ENCODE results near the gene CLK4.
A peak's percentile ranks its signal among the peaks of the same experiment; 100 is the strongest.

The CLK4 gene

DNA sequence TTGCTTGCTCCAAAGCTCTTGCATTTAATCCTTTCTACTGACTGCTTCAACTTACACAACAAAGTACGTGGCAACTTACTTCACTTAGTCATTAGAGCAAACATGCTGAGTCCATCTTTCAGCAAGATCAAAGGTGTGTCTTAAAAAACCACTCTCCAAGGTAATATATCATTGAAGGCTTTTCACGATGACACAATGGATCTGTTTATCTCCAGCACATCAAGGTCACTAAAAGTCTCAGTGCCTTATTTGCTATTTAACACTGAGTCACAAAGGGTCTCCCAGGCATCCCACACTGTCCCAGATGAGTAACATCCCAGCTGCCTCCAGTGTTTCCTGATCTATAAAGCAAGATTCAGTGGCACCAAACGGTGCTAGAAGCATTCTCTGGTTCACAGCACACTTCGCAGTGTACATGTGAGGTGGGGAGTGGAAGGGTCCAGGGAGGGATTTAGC is 3.7 kb upstream of the CLK4 start:
- H3K9ac ChIP-seq (ENCODE audit: low read depth, low read length): no peak overlapping the region
- no peaks in the 10 kb centered on the region for H3K9me3 ChIP-seq (ENCODE audit: control insufficient read depth, insufficient read depth, low read length)
- H3K36me3 ChIP-seq (ENCODE audit: control insufficient read depth, insufficient read depth, low read length): no peaks in the 10 kb centered on the region
- H3K27me3 ChIP-seq (ENCODE audit: control insufficient read depth, insufficient read depth, low read length): peaks cover 24% of the 10 kb centered on the region
- H3K4me3 ChIP-seq (ENCODE audit: low read depth, low read length): no peak overlapping the region
- no peaks in the 10 kb centered on the region for H3K4me1 ChIP-seq (ENCODE audit: control insufficient read depth, insufficient read depth, low read length)

DNA sequence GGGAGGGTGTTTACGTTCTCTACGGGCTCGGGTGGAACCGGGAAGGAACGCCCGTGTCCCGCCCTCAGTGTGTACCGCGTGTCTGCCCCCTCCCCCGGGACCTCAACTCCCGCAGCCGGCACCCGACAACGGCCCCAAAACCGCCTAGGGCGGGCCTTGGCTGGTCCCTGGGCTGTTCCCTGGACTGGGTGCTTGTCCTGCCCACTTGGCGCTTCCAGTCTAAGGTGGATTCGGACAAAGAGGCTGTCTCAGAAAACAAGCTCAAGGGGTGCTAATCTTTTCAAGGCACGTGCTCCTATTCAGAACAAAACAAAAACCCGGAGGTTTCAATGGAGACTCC is 379 bp upstream of the CLK4 start:
- Histone ChIP-seq H3K9ac (ENCODE audit: low read depth, low read length) (no peak overlapping the region), H3K4me1 (ENCODE audit: control insufficient read depth, insufficient read depth, low read length) (peaks cover 9% of the 10 kb centered on the region), H3K36me3 (ENCODE audit: control insufficient read depth, insufficient read depth, low read length) (no peaks in the 10 kb centered on the region), H3K9me3 (ENCODE audit: control insufficient read depth, insufficient read depth, low read length) (no peaks in the 10 kb centered on the region), H3K4me3 (ENCODE audit: low read depth, low read length) (peak overlapping the region; percentile 63), H3K27me3 (ENCODE audit: control insufficient read depth, insufficient read depth, low read length) (peaks cover 24% of the 10 kb centered on the region)

DNA sequence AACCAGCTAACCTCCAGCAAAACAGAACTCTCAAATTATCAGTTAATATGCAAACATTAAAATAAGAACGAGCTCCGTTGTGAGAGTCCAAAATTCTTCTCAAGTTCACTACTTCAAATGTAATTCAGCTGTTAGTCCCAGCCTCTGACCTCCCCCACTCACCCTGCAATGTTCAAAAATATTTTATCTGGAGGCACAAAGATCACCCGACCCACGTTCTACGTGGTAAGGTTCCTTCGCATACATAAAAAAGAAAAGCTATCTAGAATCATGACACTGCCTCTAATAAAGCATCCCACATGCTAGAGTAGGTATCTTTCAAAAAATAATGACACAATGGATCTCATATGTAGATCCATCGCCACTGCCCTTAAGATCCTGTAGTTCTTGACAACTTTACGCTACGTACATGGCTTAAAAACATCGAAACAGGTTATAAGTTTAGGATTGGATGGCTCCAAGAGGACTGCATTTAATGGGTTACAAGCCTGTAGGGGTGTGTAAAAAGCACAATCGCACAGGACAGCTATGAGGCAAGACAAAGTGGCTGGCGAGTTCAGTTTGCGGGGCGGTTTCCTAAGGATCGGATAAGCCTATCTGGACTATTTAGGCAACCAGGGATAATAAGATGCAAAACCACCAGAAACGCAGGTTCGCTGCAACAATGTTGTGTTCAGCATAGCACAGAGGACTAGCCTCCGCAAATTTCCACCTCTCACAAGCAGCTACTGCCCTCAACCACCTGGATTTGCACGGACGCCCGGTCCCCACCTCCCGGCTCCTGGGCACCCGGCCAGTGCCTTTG is 969 bp downstream of the CLK4 start:
- H3K4me1 ChIP-seq (ENCODE audit: control insufficient read depth, insufficient read depth, low read length): peaks cover 9% of the 10 kb centered on the region
- H3K9ac ChIP-seq (ENCODE audit: low read depth, low read length): peak overlapping the region; percentile 93
- H3K9me3 ChIP-seq (ENCODE audit: control insufficient read depth, insufficient read depth, low read length): no peaks in the 10 kb centered on the region
- H3K27me3 ChIP-seq (ENCODE audit: control insufficient read depth, insufficient read depth, low read length): peaks cover 21% of the 10 kb centered on the region
- H3K4me3 ChIP-seq (ENCODE audit: low read depth, low read length): peak overlapping the region; percentile 99
- no peaks in the 10 kb centered on the region for H3K36me3 ChIP-seq (ENCODE audit: control insufficient read depth, insufficient read depth, low read length)

DNA sequence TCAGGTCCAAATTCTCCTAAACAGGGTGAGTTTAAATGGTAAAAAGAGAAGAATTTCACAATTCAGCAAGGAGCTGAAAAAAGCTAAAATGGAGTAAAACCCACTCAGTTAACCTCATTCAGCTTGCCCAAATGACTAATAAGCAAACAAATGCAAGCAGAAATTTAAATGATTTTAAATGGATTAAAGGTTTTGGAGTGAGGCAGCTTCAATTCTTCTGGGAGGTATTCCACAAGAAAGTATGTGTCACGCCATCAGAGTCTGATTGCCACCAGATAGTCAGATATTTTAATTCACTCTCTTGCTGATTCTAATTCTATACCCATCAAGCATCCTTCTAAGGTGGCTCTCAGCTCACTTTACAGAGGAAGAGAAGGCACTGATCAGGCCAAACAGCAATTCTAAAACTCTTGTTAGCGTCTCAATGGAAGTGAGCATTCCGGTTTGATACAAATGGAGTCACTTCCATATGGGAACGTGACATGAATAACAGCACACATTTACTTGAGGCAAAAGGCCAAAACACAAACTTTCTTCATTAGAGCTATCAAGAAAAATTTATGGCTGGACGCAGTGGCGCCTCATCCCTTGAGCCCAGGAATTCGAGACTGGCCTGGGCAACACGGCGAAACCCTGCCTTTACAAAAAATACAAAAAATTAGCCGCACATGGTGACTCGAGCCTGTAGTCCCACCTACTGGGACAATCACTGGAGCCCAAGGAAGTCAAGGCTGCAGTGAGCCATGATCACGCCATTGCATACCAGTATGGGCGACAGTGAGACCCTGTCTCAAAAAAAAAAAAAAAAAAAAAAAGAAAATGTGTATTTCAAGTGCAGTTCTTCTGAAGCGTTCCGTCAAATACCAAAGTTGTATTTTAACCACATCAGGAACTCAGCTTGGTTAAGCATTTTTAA is 2.0 kb downstream of the CLK4 start:
- Histone ChIP-seq H3K4me3 (ENCODE audit: low read depth, low read length) (peak overlapping the region; percentile 99), H3K27me3 (ENCODE audit: control insufficient read depth, insufficient read depth, low read length) (peaks cover 16% of the 10 kb centered on the region), H3K9ac (ENCODE audit: low read depth, low read length) (peak overlapping the region; percentile 93), H3K36me3 (ENCODE audit: control insufficient read depth, insufficient read depth, low read length) (no peaks in the 10 kb centered on the region), H3K4me1 (ENCODE audit: control insufficient read depth, insufficient read depth, low read length) (peaks cover 13% of the 10 kb centered on the region), H3K9me3 (ENCODE audit: control insufficient read depth, insufficient read depth, low read length) (no peaks in the 10 kb centered on the region)

DNA sequence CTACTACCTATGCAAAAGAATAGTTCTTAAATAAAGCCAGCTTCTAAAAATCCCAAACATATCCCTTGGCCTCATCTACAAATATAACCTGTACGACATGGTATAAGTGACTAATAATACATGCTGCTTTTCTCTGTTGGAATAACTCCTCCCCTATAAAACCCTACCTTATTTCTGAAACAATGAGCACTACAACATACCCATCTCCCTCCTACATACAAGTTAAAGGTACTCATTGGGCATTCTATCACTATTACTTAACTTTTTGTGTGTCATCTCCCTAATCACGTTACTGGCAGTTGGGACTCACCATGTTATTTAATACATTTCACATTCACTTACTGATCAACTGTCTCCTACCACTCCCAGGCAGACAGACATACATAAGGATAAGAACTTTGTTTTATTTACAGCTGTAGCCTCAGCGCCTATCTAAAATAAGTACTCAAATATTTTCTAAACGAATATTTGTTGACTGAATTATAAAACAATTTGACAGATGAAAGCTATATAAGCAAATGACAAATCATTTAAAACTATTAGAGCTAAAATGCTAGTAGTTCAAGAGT is 4.1 kb downstream of the CLK4 start:
- H3K4me3 ChIP-seq (ENCODE audit: low read depth, low read length): no peak overlapping the region
- peaks cover 18% of the 10 kb centered on the region for H3K4me1 ChIP-seq (ENCODE audit: control insufficient read depth, insufficient read depth, low read length)
- no peaks in the 10 kb centered on the region for H3K9me3 ChIP-seq (ENCODE audit: control insufficient read depth, insufficient read depth, low read length)
- H3K9ac ChIP-seq (ENCODE audit: low read depth, low read length): no peak overlapping the region
- no peaks in the 10 kb centered on the region for H3K27me3 ChIP-seq (ENCODE audit: control insufficient read depth, insufficient read depth, low read length)
- no peaks in the 10 kb centered on the region for H3K36me3 ChIP-seq (ENCODE audit: control insufficient read depth, insufficient read depth, low read length)

DNA sequence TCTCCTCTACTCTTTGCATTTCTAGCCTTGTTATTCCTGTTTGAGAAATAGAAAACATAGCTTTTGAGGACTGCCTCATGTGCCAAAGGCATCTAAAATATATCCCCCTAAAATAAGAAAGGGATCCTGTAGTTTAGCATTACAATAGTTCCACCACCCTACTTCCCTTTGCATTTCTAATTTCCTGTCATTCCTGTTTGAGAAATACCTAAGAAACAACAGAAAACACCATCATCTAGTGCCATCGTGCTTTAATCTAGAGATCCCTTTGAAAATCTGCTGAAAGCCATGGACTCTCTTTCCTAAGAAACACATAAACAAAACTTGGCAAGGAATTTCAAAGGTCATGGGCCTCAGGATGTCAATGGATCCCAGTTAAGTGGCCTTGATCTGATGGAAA is 7.5 kb downstream of the CLK4 start:
- no peaks in the 10 kb centered on the region for H3K27me3 ChIP-seq (ENCODE audit: control insufficient read depth, insufficient read depth, low read length)
- no peaks in the 10 kb centered on the region for H3K36me3 ChIP-seq (ENCODE audit: control insufficient read depth, insufficient read depth, low read length)
- H3K9ac ChIP-seq (ENCODE audit: low read depth, low read length): no peak overlapping the region
- H3K4me3 ChIP-seq (ENCODE audit: low read depth, low read length): no peak overlapping the region
- H3K9me3 ChIP-seq (ENCODE audit: control insufficient read depth, insufficient read depth, low read length): no peaks in the 10 kb centered on the region
- H3K4me1 ChIP-seq (ENCODE audit: control insufficient read depth, insufficient read depth, low read length): peaks cover 9% of the 10 kb centered on the region

DNA sequence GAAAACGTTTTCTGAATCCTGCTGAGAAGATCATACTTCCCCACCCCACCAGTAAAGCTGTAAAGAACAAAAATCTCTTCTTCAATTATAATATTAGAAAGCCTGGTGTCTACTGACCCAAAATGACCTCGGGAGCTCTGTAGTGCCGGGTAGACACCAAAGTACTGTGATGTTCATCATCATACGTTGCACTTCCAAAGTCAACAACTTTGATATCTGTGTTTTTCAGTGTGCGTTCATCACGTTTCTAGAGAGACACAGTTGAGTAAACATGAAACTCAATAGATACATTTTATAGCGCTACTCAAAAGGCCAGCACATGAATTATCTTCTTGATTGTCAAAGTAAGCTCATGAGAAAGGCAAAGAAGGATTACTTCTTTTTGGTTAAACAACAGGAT is 14.6 kb downstream of the CLK4 start:
- Histone ChIP-seq H3K27me3 (ENCODE audit: control insufficient read depth, insufficient read depth, low read length) (no peaks in the 10 kb centered on the region), H3K9me3 (ENCODE audit: control insufficient read depth, insufficient read depth, low read length) (no peaks in the 10 kb centered on the region), H3K36me3 (ENCODE audit: control insufficient read depth, insufficient read depth, low read length) (peaks cover 3% of the 10 kb centered on the region), H3K4me1 (ENCODE audit: control insufficient read depth, insufficient read depth, low read length) (no peaks in the 10 kb centered on the region), H3K9ac (ENCODE audit: low read depth, low read length) (no peak overlapping the region), H3K4me3 (ENCODE audit: low read depth, low read length) (no peak overlapping the region)

DNA sequence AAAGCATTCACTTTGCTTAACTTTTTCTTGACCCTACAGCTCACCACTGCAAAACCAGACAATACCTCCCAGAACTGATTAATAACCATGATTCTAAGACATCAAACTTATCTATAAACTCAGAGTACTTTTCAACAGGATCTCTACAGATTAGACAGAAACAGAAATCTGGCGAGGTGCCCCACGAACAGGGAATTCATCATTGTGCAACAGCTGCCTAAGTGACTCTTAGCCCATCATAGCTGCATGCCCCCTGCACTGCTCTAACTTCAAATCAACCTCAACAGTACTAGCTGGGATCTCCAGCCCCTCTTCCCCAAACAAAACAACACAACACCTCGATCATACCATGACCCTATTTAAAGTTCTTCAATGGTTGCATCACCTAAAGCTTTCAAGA is 20.6 kb downstream of the CLK4 start:
- Histone ChIP-seq H3K4me1 (ENCODE audit: control insufficient read depth, insufficient read depth, low read length) (no peaks in the 10 kb centered on the region), H3K4me3 (ENCODE audit: low read depth, low read length) (no peak overlapping the region), H3K27me3 (ENCODE audit: control insufficient read depth, insufficient read depth, low read length) (no peaks in the 10 kb centered on the region), H3K9ac (ENCODE audit: low read depth, low read length) (no peak overlapping the region), H3K9me3 (ENCODE audit: control insufficient read depth, insufficient read depth, low read length) (no peaks in the 10 kb centered on the region), H3K36me3 (ENCODE audit: control insufficient read depth, insufficient read depth, low read length) (peaks cover 14% of the 10 kb centered on the region)

DNA sequence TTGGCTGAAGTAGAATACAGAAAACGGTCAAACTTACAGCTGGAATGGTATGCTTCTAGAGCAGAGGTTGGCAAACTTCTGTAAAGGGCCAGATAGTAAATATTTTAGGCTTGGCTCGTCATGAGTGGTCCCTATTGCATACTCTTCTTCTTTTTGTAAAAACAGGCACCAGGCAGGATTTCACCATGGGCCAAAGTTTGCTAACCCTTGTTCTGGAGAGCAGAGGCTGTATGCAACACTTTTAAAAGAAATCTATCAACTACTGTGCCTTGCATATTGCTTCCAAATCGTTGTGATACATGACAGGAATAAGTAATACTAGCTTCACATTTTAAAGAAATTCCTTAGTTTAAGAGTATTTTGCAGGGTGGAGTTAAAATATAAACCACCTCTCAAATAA is 21.1 kb downstream of the CLK4 start:
- Histone ChIP-seq H3K4me3 (ENCODE audit: low read depth, low read length) (no peak overlapping the region), H3K36me3 (ENCODE audit: control insufficient read depth, insufficient read depth, low read length) (peaks cover 14% of the 10 kb centered on the region), H3K9me3 (ENCODE audit: control insufficient read depth, insufficient read depth, low read length) (no peaks in the 10 kb centered on the region), H3K9ac (ENCODE audit: low read depth, low read length) (no peak overlapping the region), H3K4me1 (ENCODE audit: control insufficient read depth, insufficient read depth, low read length) (no peaks in the 10 kb centered on the region), H3K27me3 (ENCODE audit: control insufficient read depth, insufficient read depth, low read length) (no peaks in the 10 kb centered on the region)

DNA sequence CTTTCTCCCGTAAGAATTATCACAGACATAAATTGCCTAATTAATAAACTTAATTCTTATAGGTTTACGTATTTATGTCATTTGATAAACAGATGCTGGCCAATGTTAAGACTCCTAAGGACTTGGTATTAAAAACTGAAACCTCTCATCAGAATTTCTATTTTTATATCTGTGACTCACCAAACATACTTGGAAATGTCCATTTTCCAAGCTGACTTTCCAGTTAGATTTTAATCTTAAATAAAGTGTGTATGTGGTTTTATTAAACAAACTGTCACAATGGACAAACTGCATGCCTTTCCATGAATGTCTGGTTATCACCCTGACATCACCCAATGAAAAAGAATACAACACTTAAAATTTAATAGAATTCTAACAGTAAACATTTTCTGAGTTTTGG is 24.1 kb downstream of the CLK4 start:
- H3K9ac ChIP-seq (ENCODE audit: low read depth, low read length): no peak overlapping the region
- no peaks in the 10 kb centered on the region for H3K27me3 ChIP-seq (ENCODE audit: control insufficient read depth, insufficient read depth, low read length)
- H3K4me3 ChIP-seq (ENCODE audit: low read depth, low read length): no peak overlapping the region
- peaks cover 13% of the 10 kb centered on the region for H3K36me3 ChIP-seq (ENCODE audit: control insufficient read depth, insufficient read depth, low read length)
- H3K9me3 ChIP-seq (ENCODE audit: control insufficient read depth, insufficient read depth, low read length): no peaks in the 10 kb centered on the region
- no peaks in the 10 kb centered on the region for H3K4me1 ChIP-seq (ENCODE audit: control insufficient read depth, insufficient read depth, low read length)

DNA sequence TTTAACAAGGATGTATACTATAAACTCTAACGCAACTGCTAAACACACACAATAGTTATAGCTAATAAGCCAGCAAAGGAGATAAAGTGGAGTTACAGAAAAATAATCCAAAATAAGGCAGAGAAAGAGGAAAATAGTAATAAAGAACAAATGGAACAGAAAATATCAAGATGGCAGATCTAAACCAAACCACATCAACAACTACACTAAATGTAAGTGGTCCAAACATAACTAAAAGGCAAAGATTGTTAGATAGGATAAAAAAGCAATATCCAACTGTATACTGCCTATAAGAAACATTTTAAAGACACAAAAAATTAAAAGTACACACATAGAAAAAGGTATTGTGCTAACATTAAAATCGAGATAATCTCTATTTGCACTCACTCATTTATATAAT is 31.1 kb downstream of the CLK4 start:
- no peaks in the 10 kb centered on the region for H3K4me1 ChIP-seq (ENCODE audit: control insufficient read depth, insufficient read depth, low read length)
- no peaks in the 10 kb centered on the region for H3K36me3 ChIP-seq (ENCODE audit: control insufficient read depth, insufficient read depth, low read length)
- no peak overlapping the region for H3K4me3 ChIP-seq (ENCODE audit: low read depth, low read length)
- peaks cover 3% of the 10 kb centered on the region for H3K9me3 ChIP-seq (ENCODE audit: control insufficient read depth, insufficient read depth, low read length)
- H3K27me3 ChIP-seq (ENCODE audit: control insufficient read depth, insufficient read depth, low read length): peaks cover 4% of the 10 kb centered on the region
- no peak overlapping the region for H3K9ac ChIP-seq (ENCODE audit: low read depth, low read length)
